SK-N-SH (cell line): ENCODE measurements around the gene CXCL17. TPM values are rescaled to one million over a fixed set of nuclear protein-coding genes. Genes with fewer than 3 reads are reported as not detected.

ENCODE experiments used
- CTCF ChIA-PET: fragments of 300-600, 350-600 bp; formaldehyde crosslinking; extraction: SDS; loops from one replicate; lab custom pipeline; 2021; lab: Yijun Ruan, JAX
- POLR2A ChIA-PET: fragments of 350-600 bp; sonication (Branson Sonifier 250); formaldehyde crosslinking; extraction: SDS; loops from one replicate; lab custom pipeline; 2020; ENCODE audit warnings: antibody characterized with exemption, inconsistent platforms; lab: Yijun Ruan, JAX
- DNase-seq: peaks from one replicate; pipeline ENCODE4 v3.0.0; 2012
- H2AFZ ChIP-seq: fragments of 200-600 bp; sonication (generic); 2 replicates; pipeline ENCODE4 v1.8.1; 2016; ENCODE audit warnings: antibody characterized with exemption, mild to moderate bottlenecking, low read depth
- H3F3A ChIP-seq: fragments of 200-600 bp; sonication (generic); replicated peaks from 2 replicates; pipeline ENCODE3; 2016; ENCODE audit warnings: antibody characterized with exemption, mild to moderate bottlenecking; ENCODE audit not compliant: insufficient read depth
- H3K27ac ChIP-seq, 2 experiments: fragments of 200-500 bp in 1 of 2; fragments of 200-600 bp in 1 of 2; sonication (Bioruptor generic) in 1 of 2; sonication (generic), shearing (Covaris generic) in 1 of 2; 2 replicates each; pipeline versions ENCODE4 v1.5.1 to v1.6.1; 2014 to 2016; ENCODE audit warnings: low read depth in 2 of 2, inconsistent platforms in 1 of 2, low read length in 1 of 2, mild to moderate bottlenecking in 1 of 2, mixed read lengths in 1 of 2
- H3K27me3 ChIP-seq: fragments of 200-600 bp; sonication (generic), shearing (Covaris generic); 2 replicates; pipeline ENCODE4 v1.6.1; 2016; ENCODE audit warnings: mixed run types; ENCODE audit not compliant: insufficient read depth
- H3K36me3 ChIP-seq, 2 experiments: fragments of 200-500 bp in 1 of 2; fragments of 200-600 bp in 1 of 2; sonication (Bioruptor generic) in 1 of 2; sonication (generic) in 1 of 2; replicated peaks in 1 of 2; 2 replicates each; pipeline versions ENCODE3 to v1.5.1; 2014 to 2016; ENCODE audit warnings: low read length in 1 of 2, mild to moderate bottlenecking in 1 of 2; ENCODE audit not compliant: insufficient read depth in 2 of 2, control insufficient read depth in 1 of 2
- H3K4me1 ChIP-seq, 2 experiments: fragments of 200-500 bp in 1 of 2; fragments of 200-600 bp in 1 of 2; sonication (Bioruptor generic) in 1 of 2; sonication (generic), shearing (Covaris generic) in 1 of 2; 2 replicates each; pipeline versions ENCODE4 v1.5.1 to v1.6.1; 2014 to 2016; ENCODE audit warnings: low read depth in 1 of 2, low read length in 1 of 2, mixed run types in 1 of 2; ENCODE audit not compliant: insufficient read depth in 2 of 2, control insufficient read depth in 1 of 2
- H3K4me2 ChIP-seq: fragments of 200-600 bp; sonication (generic), shearing (Covaris generic); 2 replicates; pipeline ENCODE4 v1.6.1; 2017; ENCODE audit warnings: mixed run types
- H3K4me3 ChIP-seq, 2 experiments: fragments of 200-500 bp in 1 of 2; fragments of 200-600 bp in 1 of 2; sonication (Bioruptor generic) in 1 of 2; sonication (generic), shearing (Covaris generic) in 1 of 2; 2 replicates each; pipeline versions ENCODE4 v1.5.1 to v1.8.1; 2014 to 2016; ENCODE audit warnings: low read depth in 2 of 2, inconsistent platforms in 1 of 2, low read length in 1 of 2, mild to moderate bottlenecking in 1 of 2, mixed read lengths in 1 of 2, moderate library complexity in 1 of 2
- H3K79me2 ChIP-seq: fragments of 200-600 bp; sonication (generic); 2 replicates; pipeline ENCODE4 v1.8.1; 2017; ENCODE audit warnings: mild to moderate bottlenecking; ENCODE audit not compliant: insufficient read depth
- H3K9ac ChIP-seq: fragments of 200-600 bp; sonication (generic); 2 replicates; pipeline ENCODE4 v1.6.1; 2017; ENCODE audit warnings: mixed run types
- H3K9me2 ChIP-seq: fragments of 200-600 bp; sonication (generic); 2 replicates; pipeline ENCODE4 v1.6.1; 2017; ENCODE audit warnings: mixed run types
- H3K9me3 ChIP-seq: fragments of 200-600 bp; sonication (generic); 2 replicates; pipeline ENCODE4 v1.6.1; 2017; ENCODE audit warnings: mixed run types, mild to moderate bottlenecking, moderate library complexity
- H4K20me1 ChIP-seq: fragments of 200-600 bp; sonication (generic); 2 replicates; pipeline ENCODE4 v1.6.1; 2017; ENCODE audit warnings: mild to moderate bottlenecking, mixed run types; ENCODE audit not compliant: insufficient read depth
- CHD2 ChIP-seq: fragments of 150-350 bp; IDR thresholded peaks from 2 replicates; pipeline ENCODE4 v1.6.1; 2018; ENCODE audit warnings: low read length; ENCODE audit not compliant: partially characterized antibody
- FOSL2 ChIP-seq: IDR thresholded peaks from 2 replicates; pipeline ENCODE4 v1.4.0; 2012; ENCODE audit warnings: low read depth, mild to moderate bottlenecking, moderate library complexity, borderline replicate concordance
- GABPA ChIP-seq: IDR thresholded peaks from 2 replicates; pipeline ENCODE4 v1.4.0; 2012; ENCODE audit warnings: low read depth, mild to moderate bottlenecking
- JUND ChIP-seq: IDR thresholded peaks from 2 replicates; pipeline ENCODE4 v1.4.0; 2012
- MEF2A ChIP-seq: IDR thresholded peaks from 2 replicates; pipeline ENCODE4 v1.4.0; 2012; ENCODE audit warnings: low read depth, borderline replicate concordance
- MXI1 ChIP-seq: IDR thresholded peaks from 2 replicates; pipeline ENCODE4 v1.6.1; 2012; ENCODE audit warnings: mild to moderate bottlenecking, low read depth, low read length, improper control_type of control experiment
- POLR2AphosphoS5 ChIP-seq: IDR thresholded peaks from 2 replicates; pipeline ENCODE4 v1.6.1; 2012; ENCODE audit warnings: low read depth, low read length
- SIN3A ChIP-seq: IDR thresholded peaks from 2 replicates; pipeline ENCODE4 v1.6.1; 2012; ENCODE audit warnings: low read depth, mild to moderate bottlenecking, low read length, moderate library complexity, borderline replicate concordance
- SMC3 ChIP-seq: IDR thresholded peaks from 2 replicates; pipeline ENCODE4 v1.6.1; 2012; ENCODE audit warnings: low read depth, low read length, improper control_type of control experiment
- TCF12 ChIP-seq: IDR thresholded peaks from 2 replicates; pipeline ENCODE4 v1.4.0; 2012
- WGBS: methylation state at CpG from one replicate; pipeline ENCODE4 v1.1.6; 2017; ENCODE audit warnings: low lambda C conversion rate; 5-methylcytosine and 5-hydroxymethylcytosine counted together
- polyA plus RNA-seq, 3 experiments: library from polyadenylated mRNA; depleted of rRNA; stranded (reverse); fragments of >200 nt; gene quantifications; 2 replicates each; pipeline ENCODE4 v1.2.3, GENCODE V29; 2012
- TF ChIP-seq, protein P1 (sequence below): fragments of 150-350 bp; IDR thresholded peaks from 2 replicates; pipeline ENCODE4 v1.6.1; 2016; ENCODE audit warnings: mild to moderate bottlenecking, low read depth, low read length

CXCL17 gene
- polyA plus RNA-seq, 1 of the 3 experiments (the other 2 are of a cell fraction) = not detected

DNA sequence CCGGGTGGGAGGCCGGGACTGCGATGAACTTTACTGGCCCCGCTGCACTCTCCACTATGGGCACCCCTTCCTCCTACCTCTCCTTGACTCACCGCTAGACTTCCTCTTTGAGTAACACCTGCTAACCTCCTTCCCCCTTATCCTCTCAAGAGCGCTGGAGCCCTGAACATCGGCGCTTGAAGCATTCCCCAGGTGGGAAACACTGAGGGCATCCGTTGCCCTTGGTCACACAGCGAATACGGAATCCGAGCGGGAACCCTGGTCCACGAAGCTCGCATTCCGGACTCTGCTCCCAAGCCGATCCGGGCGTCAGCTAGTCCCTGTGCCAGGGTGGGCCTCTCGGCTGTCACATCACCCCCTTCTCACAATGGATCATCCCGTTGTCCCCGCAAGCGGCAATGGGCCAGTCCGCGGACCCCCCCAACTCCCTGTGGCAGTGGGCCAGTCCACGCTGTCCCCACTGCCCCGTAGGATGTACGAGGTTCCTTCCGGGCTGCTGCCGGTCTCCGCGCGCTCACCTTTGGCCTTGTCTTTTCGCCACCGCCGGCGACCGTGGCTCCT, 19.8 kb downstream of the CXCL17 start:
- Histone ChIP-seq H3K9ac (peak overlapping the region; percentile 61), H3K4me2 (peak overlapping the region; percentile 94), H3K79me2 (no peaks in the 10 kb centered on the region), H3F3A (no peaks in the 10 kb centered on the region), H3K9me3 (no peaks in the 10 kb centered on the region), H3K4me3 (peak overlapping the region; percentile 69 to 86), H3K36me3 (no peaks in the 10 kb centered on the region), H3K27ac (peak overlapping the region; percentile 25 to 27; a peak in 1 of 4 replicates), H3K27me3 (no peaks in the 10 kb centered on the region), H3K4me1 (peaks cover 0 to 21% of the 10 kb centered on the region in 2 experiments; a peak in 1 of 4 replicates), H2AFZ (peak overlapping the region; percentile 80), H4K20me1 (no peaks in the 10 kb centered on the region), H3K9me2 (no peaks in the 10 kb centered on the region)
- TF ChIP-seq POLR2AphosphoS5 (0 out of 2 replicates have a peak, but pooled peaks have one; percentile 8), MXI1 (peak; percentile 14; the same call in 1 of the 2 replicates), SIN3A (0 out of 2 replicates have a peak, but pooled peaks have one; percentile 18), MEF2A (no peak)
- ChIA-PET CTCF (interaction anchor here (0.6 to 2.3 kb wide), 5 partner anchors 10 to 22 kb away, joined by 3 to 14 read pairs (median 5); no protein-coding TSS in a partner anchor), POLR2A (interaction anchor here (0.5 kb wide), 1 partner anchor 121 kb away, joined by 3 read pairs; the partner anchor contains the start of gene PAFAH1B3)
- WGBS = 32% methylated on average over 25 of the region's 38 CpGs
- DNase-seq = peak; percentile 85

DNA sequence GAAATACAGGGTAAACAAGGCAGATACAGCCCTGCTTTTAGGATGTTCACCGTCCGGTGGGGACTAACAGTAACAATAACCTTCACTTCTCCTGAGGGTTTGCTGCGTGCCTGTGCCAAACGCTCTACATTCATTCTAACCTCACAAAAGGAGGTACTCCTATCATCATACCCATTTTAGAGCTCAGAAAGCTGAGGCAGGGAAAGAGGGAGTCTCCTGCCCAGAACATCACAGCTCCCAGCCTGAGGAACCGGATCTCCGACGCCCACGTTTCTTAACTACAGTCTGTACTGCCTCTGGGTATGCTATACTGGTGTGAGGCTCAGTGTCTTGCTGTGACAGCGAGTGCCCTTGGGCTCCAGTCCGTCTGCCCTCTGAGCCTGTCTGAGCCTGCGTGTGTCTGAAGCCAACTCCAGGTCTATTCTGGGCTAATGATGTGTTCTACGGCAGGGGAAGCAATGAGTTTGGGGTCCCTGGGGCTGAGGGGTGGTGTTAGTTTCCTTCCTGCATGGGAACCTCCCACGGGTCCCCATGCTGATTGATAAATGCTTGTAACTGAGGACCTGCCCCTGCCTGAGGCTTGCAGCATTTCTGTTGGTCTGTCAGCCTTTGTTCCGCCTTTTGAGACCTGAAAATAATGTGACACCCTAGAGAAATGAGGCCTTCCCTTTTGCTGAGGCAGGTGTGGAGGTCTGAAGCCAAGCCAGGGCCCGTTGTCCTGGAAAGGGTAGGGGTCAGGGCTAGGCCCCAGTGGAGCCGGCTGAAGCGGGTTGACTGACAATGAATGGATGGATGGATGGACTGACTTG, 20.4 kb downstream of the CXCL17 start:
- no peak overlapping the region for H2AFZ ChIP-seq
- H3K27ac ChIP-seq = no peak overlapping the region
- no peaks in the 10 kb centered on the region for H3K36me3 ChIP-seq
- no peak for DNase-seq
- ChIA-PET CTCF (interaction anchor here (1.6 to 2.2 kb wide), 2 partner anchors 10 to 16 kb away, joined by 5 to 7 read pairs; no protein-coding TSS in a partner anchor), POLR2A (no interaction called here)
- no peaks in the 10 kb centered on the region for H3F3A ChIP-seq
- H3K4me1 ChIP-seq = peaks cover 0 to 21% of the 10 kb centered on the region in 2 experiments; a peak in 1 of 4 replicates
- peak overlapping the region; percentile 61; the same call in 1 of the 2 replicates for H3K9ac ChIP-seq
- H3K4me3 ChIP-seq = peak overlapping the region; percentile 69 to 86
- H3K4me2 ChIP-seq = peak overlapping the region; percentile 94
- H3K9me2 ChIP-seq = no peaks in the 10 kb centered on the region
- no peaks in the 10 kb centered on the region for H4K20me1 ChIP-seq
- H3K79me2 ChIP-seq = no peaks in the 10 kb centered on the region
- WGBS = 87% methylated on average over 13 of the region's 17 CpGs
- H3K9me3 ChIP-seq = no peaks in the 10 kb centered on the region
- no peak for TF ChIP-seq GABPA
- no peak for TF ChIP-seq MEF2A
- TF ChIP-seq SMC3 = no peak
- no peak for TF ChIP-seq JUND
- TF ChIP-seq FOSL2 = no peak
- TF ChIP-seq SIN3A = no peak
- TF ChIP-seq TCF12 = no peak
- TF ChIP-seq, protein P1, sequence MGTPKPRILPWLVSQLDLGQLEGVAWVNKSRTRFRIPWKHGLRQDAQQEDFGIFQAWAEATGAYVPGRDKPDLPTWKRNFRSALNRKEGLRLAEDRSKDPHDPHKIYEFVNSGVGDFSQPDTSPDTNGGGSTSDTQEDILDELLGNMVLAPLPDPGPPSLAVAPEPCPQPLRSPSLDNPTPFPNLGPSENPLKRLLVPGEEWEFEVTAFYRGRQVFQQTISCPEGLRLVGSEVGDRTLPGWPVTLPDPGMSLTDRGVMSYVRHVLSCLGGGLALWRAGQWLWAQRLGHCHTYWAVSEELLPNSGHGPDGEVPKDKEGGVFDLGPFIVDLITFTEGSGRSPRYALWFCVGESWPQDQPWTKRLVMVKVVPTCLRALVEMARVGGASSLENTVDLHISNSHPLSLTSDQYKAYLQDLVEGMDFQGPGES = no peak
- no peak for TF ChIP-seq CHD2
- H3K27me3 ChIP-seq = no peaks in the 10 kb centered on the region
